PC-9 (cell line): Measurements from ENCODE around the gene PCDHGC3. TPM values are rescaled to one million over a fixed set of nuclear protein-coding genes. Genes with fewer than 3 reads are reported as not detected.

Source experiments
- BruUV-seq: library from RNA; stranded (reverse); fragments of 400-500 nt; replicated peaks from 2 replicates; lab custom pipeline; 2021; lab: Mats Ljungman, UMichigan
- CTCF ChIA-PET: fragments of 300-600 bp; sonication (Branson Sonifier 250); formaldehyde crosslinking; loops from one replicate; lab custom pipeline; 2022; ENCODE audit warnings: antibody characterized with exemption; lab: Charles Lee
- POLR2A ChIA-PET: fragments of 300-600 bp; sonication (Branson Sonifier 250); formaldehyde crosslinking; loops from one replicate; lab custom pipeline; 2022; ENCODE audit warnings: antibody characterized with exemption; ENCODE audit not compliant: unreplicated experiment; lab: Charles Lee
- DNase-seq, 2 experiments: peaks; one replicate each; pipeline versions ENCODE4 v3.0.0 to v3.0.0-alpha.2; 2015 to 2022; ENCODE audit warnings: mixed read lengths in 1 of 2
- H2AFZ ChIP-seq: fragments of 200-600 bp; sonication (generic); 2 replicates; pipeline ENCODE4 v1.8.1; 2017; ENCODE audit warnings: antibody characterized with exemption
- H3F3A ChIP-seq: fragments of 200-600 bp; sonication (generic); 2 replicates; pipeline ENCODE4 v1.8.1; 2017; ENCODE audit warnings: antibody characterized with exemption, mild to moderate bottlenecking, low read depth; ENCODE audit not compliant: insufficient read depth
- H3K27ac ChIP-seq: fragments of 200-600 bp; sonication (generic); 2 replicates; pipeline ENCODE4 v1.6.1; 2016; ENCODE audit warnings: mixed run types
- H3K27me3 ChIP-seq: fragments of 200-600 bp; sonication (generic); 2 replicates; pipeline ENCODE4 v1.6.1; 2016; ENCODE audit warnings: low read depth, mixed run types; ENCODE audit not compliant: insufficient read depth
- H3K36me3 ChIP-seq: fragments of 200-600 bp; sonication (generic); 2 replicates; pipeline ENCODE4 v1.6.1; 2016; ENCODE audit warnings: low read depth, mixed run types
- H3K4me1 ChIP-seq: fragments of 200-600 bp; sonication (generic); replicated peaks from 2 replicates; pipeline ENCODE4 v1.6.1; 2016; ENCODE audit warnings: mixed run types; ENCODE audit not compliant: insufficient read depth
- H3K4me2 ChIP-seq: fragments of 200-600 bp; sonication (generic); 2 replicates; pipeline ENCODE4 v1.6.1; 2017; ENCODE audit warnings: mixed run types
- H3K4me3 ChIP-seq: fragments of 200-600 bp; sonication (generic); 2 replicates; pipeline ENCODE4 v1.6.1; 2016; ENCODE audit warnings: mixed run types
- H3K79me2 ChIP-seq: fragments of 200-600 bp; sonication (generic); 2 replicates; pipeline ENCODE4 v1.6.1; 2017; ENCODE audit warnings: low read depth, mixed run types
- H3K9me2 ChIP-seq: fragments of 200-600 bp; sonication (generic); 2 replicates; pipeline ENCODE4 v1.8.1; 2017; ENCODE audit warnings: mild to moderate bottlenecking; ENCODE audit not compliant: insufficient read depth
- H3K9me3 ChIP-seq: fragments of 200-600 bp; sonication (generic); 2 replicates; pipeline ENCODE4 v1.8.1; 2016; ENCODE audit warnings: low read depth; ENCODE audit not compliant: insufficient read depth
- H4K20me1 ChIP-seq: fragments of 200-600 bp; sonication (generic); 2 replicates; pipeline ENCODE4 v1.8.1; 2017; ENCODE audit not compliant: insufficient read depth
- EZH2 ChIP-seq: fragments of 200-600 bp; sonication (generic); IDR thresholded peaks from 2 replicates; pipeline ENCODE4 v1.8.0; 2017; ENCODE audit warnings: antibody characterized with exemption, low read depth
- intact Hi-C: fragments of 100-400 bp; cut with micrococcal nuclease; formaldehyde crosslinking; loops from one replicate; pipeline ENCODE4 v1.10.0; 2022; ENCODE audit not compliant: unreplicated experiment
- total RNA-seq: library from RNA; stranded (reverse); gene quantifications from 2 replicates; pipeline ENCODE4 v1.2.3, GENCODE V29; 2021
- TF ChIP-seq, protein P1 (sequence below): fragments of 200-600 bp; sonication (generic); conservative IDR thresholded peaks from 2 replicates; pipeline ENCODE4 v1.6.1; 2017; ENCODE audit warnings: mixed run types, antibody characterized with exemption, mild to moderate bottlenecking, moderate library complexity

Gene PCDHGC3
- total RNA-seq, 1 experiment from 2014 or later, result 0.50 TPM

DNA sequence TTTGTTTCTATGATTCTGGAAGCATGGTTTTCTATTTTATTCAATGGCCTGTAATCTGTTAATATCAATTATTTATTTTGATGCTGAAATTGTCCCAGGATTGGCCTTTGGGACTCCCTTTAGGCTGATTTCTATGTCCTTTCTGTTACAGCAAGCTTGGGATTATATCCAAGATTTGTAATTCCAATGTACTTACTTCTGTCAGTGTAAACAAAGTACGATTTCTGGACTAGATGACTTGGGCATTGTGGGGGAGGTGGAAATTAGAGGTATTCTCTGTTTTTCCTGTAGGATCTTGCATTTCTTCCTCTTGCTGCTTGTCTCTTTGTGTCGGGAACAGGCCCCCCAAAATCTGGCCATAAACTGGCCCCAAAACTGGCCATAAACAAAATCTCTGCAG lies 41.8 kb upstream of the PCDHGC3 start:
- H3F3A ChIP-seq, result no peaks in the 10 kb centered on the region
- no peaks in the 10 kb centered on the region for H3K4me1 ChIP-seq
- no peak overlapping the region for H3K27ac ChIP-seq
- H4K20me1 ChIP-seq, result no peaks in the 10 kb centered on the region
- no peak overlapping the region for H2AFZ ChIP-seq
- H3K79me2 ChIP-seq, result no peaks in the 10 kb centered on the region
- no peak for TF ChIP-seq EZH2
- TF ChIP-seq, protein P1, sequence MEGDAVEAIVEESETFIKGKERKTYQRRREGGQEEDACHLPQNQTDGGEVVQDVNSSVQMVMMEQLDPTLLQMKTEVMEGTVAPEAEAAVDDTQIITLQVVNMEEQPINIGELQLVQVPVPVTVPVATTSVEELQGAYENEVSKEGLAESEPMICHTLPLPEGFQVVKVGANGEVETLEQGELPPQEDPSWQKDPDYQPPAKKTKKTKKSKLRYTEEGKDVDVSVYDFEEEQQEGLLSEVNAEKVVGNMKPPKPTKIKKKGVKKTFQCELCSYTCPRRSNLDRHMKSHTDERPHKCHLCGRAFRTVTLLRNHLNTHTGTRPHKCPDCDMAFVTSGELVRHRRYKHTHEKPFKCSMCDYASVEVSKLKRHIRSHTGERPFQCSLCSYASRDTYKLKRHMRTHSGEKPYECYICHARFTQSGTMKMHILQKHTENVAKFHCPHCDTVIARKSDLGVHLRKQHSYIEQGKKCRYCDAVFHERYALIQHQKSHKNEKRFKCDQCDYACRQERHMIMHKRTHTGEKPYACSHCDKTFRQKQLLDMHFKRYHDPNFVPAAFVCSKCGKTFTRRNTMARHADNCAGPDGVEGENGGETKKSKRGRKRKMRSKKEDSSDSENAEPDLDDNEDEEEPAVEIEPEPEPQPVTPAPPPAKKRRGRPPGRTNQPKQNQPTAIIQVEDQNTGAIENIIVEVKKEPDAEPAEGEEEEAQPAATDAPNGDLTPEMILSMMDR, result no peak
- H3K9me2 ChIP-seq, result no peaks in the 10 kb centered on the region
- H3K4me2 ChIP-seq, result no peak overlapping the region
- H3K9me3 ChIP-seq, result 0 out of 2 replicates have a peak, but pooled peaks cover 3% of the 10 kb centered on the region
- no peak for DNase-seq
- intact Hi-C loops, result no loop called here
- POLR2A ChIA-PET, result no interaction called here
- no peak overlapping the region for H3K4me3 ChIP-seq
- CTCF ChIA-PET, result no interaction called here
- H3K36me3 ChIP-seq, result no peaks in the 10 kb centered on the region
- peaks cover 20% of the 10 kb centered on the region; the same call in 1 of the 2 replicates for H3K27me3 ChIP-seq
- BruUV-seq, result no TSS peak

DNA sequence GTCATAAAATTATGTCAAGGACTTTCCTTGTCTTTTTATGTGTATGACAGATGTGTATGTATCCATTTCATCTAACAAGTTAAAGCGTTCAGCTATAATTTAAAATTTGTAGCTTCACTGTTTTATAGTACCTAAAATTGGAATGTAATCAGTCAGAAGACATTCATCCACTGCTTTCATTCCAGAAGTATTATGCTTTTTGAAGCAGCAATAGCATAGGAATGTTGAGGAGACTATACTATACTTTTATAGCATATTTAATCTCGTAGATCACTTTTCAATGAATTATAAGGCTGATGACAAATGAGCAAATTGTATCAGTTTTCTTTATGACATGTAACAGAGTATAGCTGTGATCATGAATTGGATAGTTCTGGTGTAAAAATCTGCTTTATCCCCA lies 38.5 kb upstream of the PCDHGC3 start:
- H3K9me2 ChIP-seq, result no peaks in the 10 kb centered on the region
- no peaks in the 10 kb centered on the region for H3K4me1 ChIP-seq
- no peaks in the 10 kb centered on the region for H3F3A ChIP-seq
- no peak overlapping the region for H2AFZ ChIP-seq
- no peak overlapping the region for H3K4me2 ChIP-seq
- no peaks in the 10 kb centered on the region for H4K20me1 ChIP-seq
- H3K36me3 ChIP-seq, result no peaks in the 10 kb centered on the region
- ChIA-PET CTCF (no interaction called here), POLR2A (no interaction called here)
- no peak overlapping the region for H3K4me3 ChIP-seq
- TF ChIP-seq EZH2, result no peak
- TF ChIP-seq, protein P1, result no peak
- intact Hi-C loops, result no loop called here
- H3K9me3 ChIP-seq, result no peaks in the 10 kb centered on the region
- no peaks in the 10 kb centered on the region for H3K79me2 ChIP-seq
- H3K27me3 ChIP-seq, result peaks cover 32% of the 10 kb centered on the region; the same call in 1 of the 2 replicates
- no peak for DNase-seq
- no TSS peak for BruUV-seq
- H3K27ac ChIP-seq, result no peak overlapping the region

DNA sequence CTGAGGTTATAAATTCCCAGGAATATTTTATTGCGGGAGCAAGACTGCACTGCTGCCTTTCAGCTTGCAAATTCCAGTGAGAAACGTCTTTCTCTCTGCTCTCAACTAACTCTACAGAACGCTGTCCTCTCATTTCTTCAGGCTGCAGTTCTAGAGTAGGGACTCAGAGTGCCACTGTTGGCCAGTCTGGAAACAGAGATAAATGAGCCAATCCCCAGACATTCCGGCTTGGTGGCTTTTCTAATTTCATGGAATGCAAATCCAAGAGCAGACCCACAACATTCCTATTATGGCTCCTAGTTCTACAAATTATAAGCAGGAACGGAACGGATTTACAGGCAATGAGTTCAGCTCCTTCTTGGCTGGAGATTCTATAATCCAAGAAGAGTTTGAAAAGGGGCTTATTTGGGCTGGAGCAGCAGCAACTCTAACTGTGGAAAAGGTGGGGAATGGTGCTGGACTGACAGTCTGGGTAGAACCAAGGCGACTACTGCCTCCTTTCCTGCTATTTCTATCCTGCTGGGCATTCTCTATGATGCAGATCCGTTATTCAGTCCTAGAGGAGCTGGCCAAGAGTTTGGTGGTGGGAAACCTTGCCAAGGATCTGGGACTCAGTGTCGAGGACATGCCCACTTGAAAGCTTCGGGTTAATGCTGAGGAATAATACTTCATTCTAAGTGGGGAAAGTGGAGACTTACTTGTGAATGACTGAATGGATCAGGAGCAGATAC lies 36.2 kb upstream of the PCDHGC3 start:
- intact Hi-C loops, result no loop called here
- no peaks in the 10 kb centered on the region for H3K9me3 ChIP-seq
- H3K27me3 ChIP-seq, result peaks cover 27% of the 10 kb centered on the region; the same call in 1 of the 2 replicates
- ChIA-PET POLR2A (no interaction called here), CTCF (interaction anchor here (0.6 to 0.7 kb wide), 2 partner anchors 51 to 116 kb away, joined by 3 to 5 read pairs; no protein-coding TSS in a partner anchor)
- no peaks in the 10 kb centered on the region for H4K20me1 ChIP-seq
- H3F3A ChIP-seq, result no peaks in the 10 kb centered on the region
- no TSS peak for BruUV-seq
- TF ChIP-seq, protein P1, result no peak
- TF ChIP-seq EZH2, result no peak
- H2AFZ ChIP-seq, result 0 out of 2 replicates have a peak overlapping the region, but pooled peaks have one; percentile 55
- no peaks in the 10 kb centered on the region for H3K4me1 ChIP-seq
- H3K9me2 ChIP-seq, result no peaks in the 10 kb centered on the region
- H3K79me2 ChIP-seq, result no peaks in the 10 kb centered on the region
- H3K36me3 ChIP-seq, result no peaks in the 10 kb centered on the region
- H3K4me2 ChIP-seq, result no peak overlapping the region
- peak in 1 of 2 experiments; percentile 6 for DNase-seq
- H3K27ac ChIP-seq, result no peak overlapping the region
- H3K4me3 ChIP-seq, result no peak overlapping the region
